Measurements from ENCODE around the gene LAMB4. TPM values are rescaled to one million over a fixed set of nuclear protein-coding genes. Genes with fewer than 3 reads are reported as not detected.

LAMB4 gene, protein sequence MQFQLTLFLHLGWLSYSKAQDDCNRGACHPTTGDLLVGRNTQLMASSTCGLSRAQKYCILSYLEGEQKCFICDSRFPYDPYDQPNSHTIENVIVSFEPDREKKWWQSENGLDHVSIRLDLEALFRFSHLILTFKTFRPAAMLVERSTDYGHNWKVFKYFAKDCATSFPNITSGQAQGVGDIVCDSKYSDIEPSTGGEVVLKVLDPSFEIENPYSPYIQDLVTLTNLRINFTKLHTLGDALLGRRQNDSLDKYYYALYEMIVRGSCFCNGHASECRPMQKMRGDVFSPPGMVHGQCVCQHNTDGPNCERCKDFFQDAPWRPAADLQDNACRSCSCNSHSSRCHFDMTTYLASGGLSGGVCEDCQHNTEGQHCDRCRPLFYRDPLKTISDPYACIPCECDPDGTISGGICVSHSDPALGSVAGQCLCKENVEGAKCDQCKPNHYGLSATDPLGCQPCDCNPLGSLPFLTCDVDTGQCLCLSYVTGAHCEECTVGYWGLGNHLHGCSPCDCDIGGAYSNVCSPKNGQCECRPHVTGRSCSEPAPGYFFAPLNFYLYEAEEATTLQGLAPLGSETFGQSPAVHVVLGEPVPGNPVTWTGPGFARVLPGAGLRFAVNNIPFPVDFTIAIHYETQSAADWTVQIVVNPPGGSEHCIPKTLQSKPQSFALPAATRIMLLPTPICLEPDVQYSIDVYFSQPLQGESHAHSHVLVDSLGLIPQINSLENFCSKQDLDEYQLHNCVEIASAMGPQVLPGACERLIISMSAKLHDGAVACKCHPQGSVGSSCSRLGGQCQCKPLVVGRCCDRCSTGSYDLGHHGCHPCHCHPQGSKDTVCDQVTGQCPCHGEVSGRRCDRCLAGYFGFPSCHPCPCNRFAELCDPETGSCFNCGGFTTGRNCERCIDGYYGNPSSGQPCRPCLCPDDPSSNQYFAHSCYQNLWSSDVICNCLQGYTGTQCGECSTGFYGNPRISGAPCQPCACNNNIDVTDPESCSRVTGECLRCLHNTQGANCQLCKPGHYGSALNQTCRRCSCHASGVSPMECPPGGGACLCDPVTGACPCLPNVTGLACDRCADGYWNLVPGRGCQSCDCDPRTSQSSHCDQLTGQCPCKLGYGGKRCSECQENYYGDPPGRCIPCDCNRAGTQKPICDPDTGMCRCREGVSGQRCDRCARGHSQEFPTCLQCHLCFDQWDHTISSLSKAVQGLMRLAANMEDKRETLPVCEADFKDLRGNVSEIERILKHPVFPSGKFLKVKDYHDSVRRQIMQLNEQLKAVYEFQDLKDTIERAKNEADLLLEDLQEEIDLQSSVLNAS (N-terminal part only)
- total RNA-seq: 1.1 TPM

DNA sequence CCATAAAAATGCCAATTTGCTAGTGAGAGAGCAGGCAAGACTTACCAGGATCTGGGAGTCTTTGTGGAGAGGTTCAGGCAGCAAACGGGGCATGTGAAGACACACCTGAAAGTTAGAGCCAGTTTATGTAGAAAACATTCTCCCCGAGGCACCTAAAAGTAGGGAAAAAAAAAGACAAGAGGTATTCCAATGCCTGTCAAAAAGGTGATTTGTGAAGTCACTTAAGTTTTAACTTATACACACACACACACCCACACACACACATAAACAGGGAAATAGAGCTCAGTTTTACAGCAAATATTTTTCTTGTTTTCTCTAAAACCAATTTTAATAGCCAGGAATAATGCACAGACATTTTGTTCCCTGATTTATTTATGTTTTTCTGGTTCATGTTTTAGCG is at the start of gene LAMB4:
LAMB4 (minus strand) TSS at position 101 of the 400 bp plus-strand sequence. CDS start 7,197 bp downstream, outside the sequence.
- ATAC-seq: no peak

DNA sequence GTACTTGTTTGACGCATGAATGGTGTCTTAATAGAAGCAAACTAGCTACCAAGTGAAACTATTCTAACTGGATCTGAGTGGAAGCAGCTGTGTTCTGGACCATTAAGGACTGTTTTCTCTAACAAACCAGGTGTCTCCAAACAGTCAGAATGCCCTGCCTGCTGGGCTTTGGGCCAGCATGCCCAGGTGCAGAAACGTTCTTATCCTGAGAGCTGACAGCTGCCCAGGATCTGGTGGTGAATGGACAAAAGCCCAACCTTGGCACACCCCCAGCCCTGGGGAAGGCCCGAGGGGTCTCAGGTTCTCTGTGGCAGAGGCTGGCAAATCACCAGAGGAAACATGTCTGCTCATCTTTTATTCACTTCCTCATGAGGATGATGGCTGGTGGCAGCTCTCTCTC is 48.2 kb upstream of the LAMB4 start:
- no peak for ATAC-seq

DNA sequence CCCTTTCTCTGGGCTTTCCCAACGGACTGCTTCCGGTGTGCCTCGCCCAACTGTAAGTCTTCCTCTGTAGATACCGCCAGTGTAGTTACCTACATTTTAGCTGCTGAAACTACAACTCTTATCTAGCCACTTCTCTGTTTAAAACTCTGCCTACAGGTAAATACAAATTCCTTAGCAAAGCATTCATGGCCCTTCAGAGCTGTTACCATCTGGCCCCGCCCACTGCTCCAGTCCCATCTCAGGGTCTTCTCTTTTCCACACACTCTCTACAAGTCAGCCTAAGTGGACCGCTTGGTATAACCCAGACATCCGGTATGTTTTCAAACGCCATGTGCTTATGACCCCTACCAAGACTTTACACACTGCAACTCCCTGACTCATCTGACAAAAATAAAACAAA is 41.0 kb upstream of the LAMB4 start:
- ATAC-seq: no peak

DNA sequence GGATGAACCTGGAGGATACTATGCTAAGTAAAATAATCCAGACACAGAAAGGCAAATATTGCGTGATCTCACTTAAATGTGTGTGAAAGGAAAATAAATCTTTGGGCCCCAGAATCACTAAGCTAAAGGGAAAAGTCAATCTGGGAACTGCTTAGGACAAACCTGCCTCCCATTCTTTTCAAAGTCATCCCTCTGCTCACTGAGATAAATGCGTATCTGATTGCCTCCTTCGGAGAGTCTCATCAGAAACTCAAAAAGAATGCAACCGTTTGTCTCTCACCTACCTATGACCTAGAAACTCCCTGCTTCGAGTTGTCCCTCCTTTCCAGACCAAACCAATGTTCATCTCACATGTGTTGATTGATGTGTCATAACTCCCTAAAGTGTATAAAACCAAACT is 40.1 kb upstream of the LAMB4 start:
- ATAC-seq: no peak

DNA sequence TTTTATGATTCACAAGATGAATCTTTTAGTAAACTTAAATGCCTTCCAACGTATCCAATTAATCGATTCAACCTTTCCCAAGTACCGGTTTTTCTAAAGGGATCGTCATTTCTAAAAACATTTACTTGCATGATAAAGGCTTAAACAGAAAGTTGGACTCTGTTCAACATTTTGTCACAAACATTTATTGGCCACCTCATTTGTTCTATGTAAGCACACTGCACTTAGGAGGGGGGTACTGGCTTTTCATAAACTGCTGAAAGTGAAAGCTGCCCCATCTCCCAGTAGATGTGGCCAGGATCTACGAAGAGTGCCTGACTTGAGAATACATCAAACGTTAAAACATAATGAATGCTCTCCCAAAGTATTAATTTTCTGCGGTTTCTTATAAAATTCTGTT is 37.3 kb upstream of the LAMB4 start:
- no peak for ATAC-seq

DNA sequence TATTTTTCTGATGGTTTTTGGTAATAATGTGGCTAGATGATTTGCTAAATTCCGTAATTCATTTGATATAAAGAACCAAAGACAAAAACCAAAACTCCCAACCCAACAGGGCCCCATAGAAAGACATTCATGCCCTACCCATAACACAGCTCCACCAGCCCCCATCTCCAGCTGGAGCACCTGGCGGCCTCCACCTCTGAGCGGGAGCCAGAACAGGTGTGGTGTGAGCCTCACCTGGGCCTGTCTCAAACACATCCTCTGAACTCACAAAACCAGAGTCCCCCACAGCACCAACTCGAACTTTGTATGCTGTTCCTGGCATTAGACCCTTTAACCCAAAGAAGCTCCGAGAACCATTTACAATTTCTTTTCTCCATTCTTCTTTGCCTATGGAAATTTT is 36.5 kb upstream of the LAMB4 start:
- no peak for ATAC-seq

DNA sequence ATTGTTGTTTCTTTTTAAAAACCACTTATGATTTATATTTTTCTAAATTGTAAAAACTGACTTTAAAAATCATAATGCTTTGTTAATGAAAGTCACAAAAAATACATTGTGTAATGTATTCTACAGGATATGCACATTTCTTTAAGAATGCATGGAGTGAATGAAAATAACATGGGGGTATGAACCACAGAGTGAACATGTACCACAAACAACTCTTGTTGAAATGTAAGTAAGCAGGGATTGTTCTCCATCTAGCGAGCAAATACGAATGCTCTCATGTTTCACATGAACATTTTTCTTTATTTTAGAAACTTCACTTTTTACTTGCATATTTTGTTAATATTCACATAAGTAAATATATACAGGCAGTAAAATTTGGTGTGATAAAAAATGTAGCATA is 35.6 kb upstream of the LAMB4 start:
- ATAC-seq: no peak

DNA sequence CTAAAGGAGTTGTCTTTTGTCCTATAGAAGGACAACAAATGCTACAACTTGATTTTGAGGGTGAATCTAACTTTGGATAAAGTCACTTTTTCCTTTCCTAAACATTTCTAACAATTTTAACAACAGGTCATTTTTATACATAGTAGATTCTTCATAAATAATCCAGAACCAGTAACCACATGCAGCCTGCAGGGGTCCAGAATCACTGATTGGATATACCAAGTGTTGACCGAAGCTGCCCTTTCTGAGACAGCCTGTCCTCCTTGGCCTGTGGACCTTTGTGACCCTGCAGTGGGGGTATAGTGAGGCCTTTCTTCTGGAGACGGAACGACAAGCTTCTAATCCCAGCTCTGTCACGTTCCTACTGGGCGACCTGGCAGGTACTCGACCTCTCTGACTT is 34.8 kb upstream of the LAMB4 start:
- no peak for ATAC-seq

DNA sequence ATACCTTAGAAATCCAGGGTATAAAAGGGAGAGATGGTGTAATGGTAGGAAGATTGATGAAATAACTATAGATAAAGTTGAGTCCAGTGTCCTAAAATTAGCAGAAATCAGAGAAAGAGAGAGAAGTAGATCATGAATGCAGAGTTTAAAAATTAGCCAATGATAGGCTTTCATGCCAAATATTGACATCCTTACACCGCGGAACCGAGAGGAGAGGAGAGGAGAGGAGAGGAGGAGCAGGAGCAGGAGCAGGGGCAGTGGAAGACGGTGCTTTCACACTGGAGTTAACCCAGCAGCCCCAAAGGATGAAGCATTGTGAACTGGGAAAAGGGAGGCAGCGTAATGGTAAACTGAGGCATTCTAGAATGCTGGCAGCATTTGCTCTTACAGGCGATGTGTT is 34.2 kb upstream of the LAMB4 start:
- no peak for ATAC-seq

DNA sequence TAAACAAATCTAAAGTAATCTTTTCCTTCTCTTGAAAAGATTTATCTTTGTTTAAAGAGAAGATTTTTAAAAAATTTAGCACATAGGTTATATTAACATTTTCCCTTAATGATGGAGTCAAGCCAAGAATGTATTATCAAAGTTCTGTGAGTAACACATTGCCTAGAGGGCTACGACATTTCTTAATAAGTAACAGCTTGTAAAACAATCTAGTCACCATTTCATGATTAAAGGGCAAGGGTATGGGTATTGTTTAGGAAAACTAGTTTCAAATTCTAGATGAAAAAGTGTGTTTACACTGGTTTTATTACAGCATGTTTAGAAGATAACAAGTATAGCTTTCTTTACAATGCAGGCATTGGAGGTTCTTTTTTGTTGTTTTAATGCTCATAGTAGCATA is 28.6 kb upstream of the LAMB4 start:
- ATAC-seq: no peak

DNA sequence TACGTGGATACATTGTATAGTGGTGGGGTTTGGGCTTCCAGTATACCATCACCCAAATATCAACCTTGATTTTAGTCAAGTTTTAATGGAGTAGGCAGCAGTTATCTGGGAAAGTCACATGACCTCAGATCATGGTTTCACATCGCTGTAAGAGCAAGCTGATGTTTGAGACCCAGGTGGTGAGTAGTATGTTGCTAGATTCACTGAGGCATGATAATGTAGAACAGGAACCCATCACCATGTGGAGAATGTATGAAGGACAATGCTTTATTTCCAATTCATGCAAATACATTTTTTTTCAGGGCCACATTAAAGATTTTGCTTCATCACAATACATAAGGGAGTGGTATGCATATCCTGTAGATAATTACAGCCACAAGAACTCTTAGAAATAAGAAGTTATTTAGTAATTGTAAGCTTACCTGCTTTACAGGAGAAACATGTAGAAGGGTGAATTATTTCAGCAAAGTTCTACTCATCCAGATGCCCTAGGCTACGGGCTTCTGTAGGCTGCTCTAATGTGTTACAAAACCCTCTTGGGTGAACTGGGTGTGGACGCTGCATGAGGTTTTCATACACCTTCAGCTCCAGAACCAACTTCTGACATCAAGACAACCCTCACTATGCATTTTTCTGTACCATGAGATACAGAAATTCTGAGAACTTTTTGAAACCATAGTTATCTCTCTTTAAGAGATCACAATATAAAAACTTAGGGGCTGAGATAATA is 27.6 kb upstream of the LAMB4 start:
- ATAC-seq: peak; percentile 62

DNA sequence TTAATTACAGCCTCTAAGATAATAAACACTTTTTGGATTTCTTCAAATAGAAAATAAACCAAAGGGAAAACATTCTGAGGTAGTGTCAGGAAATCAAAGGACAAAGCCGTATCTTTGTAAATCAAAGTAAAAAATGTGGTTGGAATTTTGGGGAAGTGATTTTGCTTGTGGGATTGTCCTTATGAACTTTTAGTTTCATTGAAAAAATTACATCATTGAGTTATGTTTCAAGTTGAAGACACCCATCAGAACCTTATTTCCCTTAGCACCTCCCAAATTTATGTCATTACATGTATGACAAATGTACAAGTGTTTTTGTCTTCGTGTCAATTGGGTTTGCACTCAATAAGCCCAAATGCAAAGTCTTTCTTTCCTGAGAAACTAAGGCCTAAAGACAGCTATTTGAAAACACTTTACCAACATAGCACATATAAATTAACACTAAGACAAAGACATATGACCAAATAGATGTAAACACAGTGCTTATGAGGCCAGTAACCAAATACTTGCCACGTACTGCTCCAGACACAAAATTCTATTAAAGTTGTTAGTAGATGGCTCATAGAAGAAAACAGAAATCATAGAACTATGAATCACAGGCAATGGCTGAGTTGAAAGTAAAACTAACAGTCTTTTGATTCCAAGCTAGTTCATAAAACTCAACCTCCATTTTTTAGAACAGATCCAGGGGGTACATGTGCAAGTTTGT is 26.9 kb upstream of the LAMB4 start:
- no peak for ATAC-seq

DNA sequence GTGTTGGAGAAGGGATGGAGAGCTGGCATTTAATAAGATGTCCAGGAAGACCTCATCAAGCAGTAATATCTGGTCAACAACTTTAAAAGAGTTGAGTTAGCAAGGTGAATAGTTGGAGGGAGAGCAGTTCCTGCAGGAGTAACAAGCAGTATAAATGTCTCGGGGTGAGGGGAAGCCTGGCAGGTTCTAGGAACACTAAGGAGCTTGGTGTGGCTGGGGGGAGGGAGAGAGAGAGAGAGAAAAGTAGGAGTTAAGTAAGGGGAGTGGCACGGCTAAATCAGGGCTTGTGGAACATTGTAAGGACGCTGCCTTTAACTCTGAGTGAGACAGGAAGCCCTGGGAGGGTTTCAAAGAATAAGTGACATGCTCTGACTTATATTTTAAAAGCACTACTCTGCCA is 22.0 kb upstream of the LAMB4 start:
- ATAC-seq: no peak

DNA sequence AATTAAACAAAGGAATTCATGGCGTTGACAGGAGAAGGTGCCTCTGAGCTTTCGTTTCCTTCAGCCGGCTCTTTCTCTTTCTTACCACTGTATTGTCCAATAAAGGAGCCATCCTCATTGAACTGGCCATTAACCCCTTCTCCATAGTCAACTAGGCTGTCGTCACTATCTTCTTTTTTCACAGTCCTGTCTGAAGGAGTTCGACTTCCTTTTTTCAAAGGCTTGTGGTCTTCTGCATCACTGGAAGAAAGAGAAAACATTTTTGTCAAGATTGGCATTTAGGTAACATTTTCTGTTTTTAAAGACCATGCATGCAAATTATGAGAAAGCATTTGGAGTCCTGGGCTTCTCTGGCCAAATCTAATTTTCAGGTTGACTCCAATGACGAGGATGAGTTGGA is 19.7 kb upstream of the LAMB4 start:
- ATAC-seq: no peak

DNA sequence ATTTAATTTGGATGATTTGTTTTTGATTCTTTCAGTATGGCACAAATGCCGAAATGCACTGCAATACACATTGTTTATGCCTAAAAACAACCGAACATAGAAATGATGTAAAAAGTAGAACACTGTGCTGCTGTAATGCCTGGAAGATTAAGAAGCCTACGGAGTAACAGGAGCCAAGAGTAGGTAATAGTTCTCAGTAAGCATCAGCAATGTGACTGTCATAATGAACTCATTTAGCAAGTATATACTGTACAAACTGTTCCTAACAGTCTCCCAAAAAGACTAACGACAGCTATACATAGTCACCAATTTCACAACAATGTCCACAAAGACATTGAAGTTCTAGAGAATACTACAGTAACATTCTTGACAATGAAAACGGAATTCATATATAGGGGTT is 19.0 kb upstream of the LAMB4 start:
- no peak for ATAC-seq

DNA sequence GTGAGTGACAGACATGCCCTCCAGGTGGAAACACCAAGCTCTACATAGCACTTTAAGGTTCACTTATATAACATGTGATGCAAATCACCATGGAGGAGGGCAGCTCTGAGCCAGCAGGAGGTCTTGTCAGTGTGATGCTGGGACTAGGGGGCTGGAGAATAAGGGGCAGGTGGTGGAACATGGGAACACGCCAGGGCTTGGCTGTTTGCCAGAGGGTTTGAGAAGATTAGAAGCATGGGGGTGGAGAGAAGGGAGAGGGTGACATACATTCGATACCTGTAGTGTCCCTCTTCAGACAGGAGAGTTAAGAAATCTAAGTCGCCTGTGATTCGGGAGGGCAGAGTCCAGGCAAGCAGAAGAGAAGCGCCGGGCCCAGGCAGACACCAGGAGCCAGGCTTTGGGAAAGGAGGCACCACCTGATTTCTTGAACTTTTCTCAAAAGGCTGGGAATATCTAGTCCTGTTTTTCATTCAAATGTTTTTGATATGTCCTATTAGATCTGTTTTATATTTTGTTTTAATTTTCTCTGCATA is 16.9 kb upstream of the LAMB4 start:
- ATAC-seq: no peak

DNA sequence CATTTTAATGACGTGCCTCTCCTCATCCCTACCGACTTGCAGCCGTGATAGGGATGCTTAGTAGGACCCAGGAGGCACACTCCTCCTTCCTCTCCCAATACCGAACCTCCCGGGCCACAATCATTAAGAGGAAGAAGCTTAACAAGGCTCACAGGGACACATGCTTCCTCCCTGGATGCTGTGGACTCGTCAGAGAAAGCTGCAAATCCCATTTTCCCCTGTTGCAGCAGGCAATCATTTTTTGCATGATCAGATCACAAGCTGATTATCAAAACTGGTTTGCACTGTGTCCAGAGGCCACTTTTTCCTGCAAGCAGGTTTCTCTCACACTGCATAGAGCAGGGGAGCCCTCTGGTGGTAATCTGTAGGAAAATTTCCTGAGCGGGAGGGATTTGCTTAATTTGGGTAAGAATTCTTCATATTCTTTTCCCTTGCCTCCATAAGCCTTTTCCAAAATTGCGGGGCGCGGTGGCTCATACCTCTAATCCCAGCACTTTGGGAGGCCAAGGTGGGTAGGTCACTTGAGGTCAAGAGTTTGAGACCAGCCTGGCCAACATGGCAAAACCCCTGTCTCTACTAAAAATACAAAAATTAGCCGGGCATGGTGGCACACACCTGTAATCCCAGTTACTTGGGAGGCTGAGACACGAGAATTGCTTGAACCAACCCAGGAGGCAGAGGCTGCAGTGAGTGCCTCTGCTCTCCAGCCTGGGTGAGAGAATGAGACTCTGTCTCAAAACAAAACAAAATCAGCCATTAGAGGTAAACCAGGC is 16.1 kb upstream of the LAMB4 start:
- peak; percentile 80 for ATAC-seq

DNA sequence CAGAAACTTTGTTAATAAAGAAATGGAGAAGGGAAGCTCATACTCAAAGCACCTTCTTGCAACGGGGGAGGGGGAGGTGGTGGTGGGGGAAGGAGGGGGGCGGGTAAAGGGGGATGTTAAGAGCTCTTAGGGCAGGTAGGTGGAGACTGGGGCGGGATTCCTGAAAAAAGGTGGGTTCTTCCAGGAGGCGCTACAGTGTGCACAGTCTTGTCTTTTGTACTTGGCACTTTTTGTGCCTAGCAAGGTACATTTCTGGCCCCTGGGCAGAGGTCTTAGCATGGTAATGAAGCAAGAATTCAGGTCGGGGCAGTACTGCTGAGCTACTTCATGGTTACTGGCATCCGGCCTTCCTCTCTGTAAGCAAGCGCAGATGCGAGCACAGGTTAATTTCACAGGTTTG is 15.2 kb upstream of the LAMB4 start:
- ATAC-seq: no peak

DNA sequence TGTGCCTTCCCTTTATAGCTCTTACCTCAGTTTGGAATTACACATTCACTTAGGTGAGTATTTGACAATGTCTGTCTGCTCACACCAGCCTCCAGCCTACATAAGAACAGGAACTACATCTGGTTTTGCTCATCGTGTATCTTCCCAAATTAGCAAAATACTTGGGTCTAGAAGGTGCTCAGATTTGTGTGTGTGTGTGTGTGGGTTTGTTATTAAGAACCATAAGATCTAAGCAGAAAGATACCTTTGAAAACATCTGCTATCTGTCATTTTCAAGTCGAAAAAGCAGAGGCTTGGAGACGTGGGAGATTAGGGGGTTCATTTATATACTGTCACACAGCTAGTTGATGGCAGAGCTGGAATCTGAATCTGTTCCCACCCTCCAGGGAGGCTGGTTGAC is 14.8 kb upstream of the LAMB4 start:
- ATAC-seq: no peak

DNA sequence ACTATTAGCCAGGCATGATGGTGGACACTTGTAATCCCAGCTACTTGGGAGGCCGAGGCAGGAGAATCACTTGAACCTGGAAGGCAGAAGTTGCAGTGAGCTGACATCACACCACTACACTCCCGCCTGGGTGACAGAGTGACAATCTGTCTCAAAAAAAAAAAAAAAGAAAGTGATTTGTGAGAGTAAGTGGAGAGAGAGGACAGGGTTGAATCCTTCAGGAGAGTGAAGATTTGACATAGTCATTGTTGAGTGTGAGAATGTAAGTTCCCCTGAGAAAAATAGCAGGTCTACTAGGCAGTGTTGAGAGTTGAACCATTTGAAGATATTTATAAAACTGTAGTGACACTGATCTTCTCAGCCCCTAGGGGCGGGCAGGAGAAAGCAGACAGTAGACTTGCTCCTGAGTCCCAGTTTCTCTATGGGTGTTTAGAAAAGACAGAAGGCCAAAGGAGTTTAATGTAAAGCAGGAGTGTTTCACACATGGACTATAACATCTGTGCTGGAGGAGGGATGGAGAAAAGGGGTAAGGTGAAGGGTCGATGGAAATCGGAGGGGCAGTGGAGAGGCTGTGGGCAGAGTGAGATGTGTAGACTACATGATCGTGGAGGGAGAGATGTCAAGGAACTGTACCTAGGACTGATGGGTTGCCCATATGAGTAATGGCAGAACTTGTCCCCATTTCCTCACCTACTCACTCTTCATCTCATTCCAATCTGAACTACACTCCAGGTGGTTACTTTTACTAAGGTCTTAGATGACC is 13.7 kb upstream of the LAMB4 start:
- ATAC-seq: no peak
